Prostate gland (tissue), 2 donors: ENCODE results near the gene CUL3. TPM values are rescaled to one million over a fixed set of nuclear protein-coding genes. Genes with fewer than 3 reads are reported as not detected.

ENCODE experiments used
- DNase-seq: peaks from one replicate; pipeline ENCODE4 v3.0.0-alpha.2; 2019; ENCODE audit warnings: low spot score
- H3K27ac ChIP-seq, 2 donors: fragments of 200-600 bp; sonication (generic); 2 replicates each; pipeline ENCODE4 v1.5.1; 2017 to 2019
- H3K27me3 ChIP-seq: fragments of 200-600 bp; sonication (generic); replicated peaks from 2 replicates; pipeline ENCODE4 v1.5.1; 2019; ENCODE audit not compliant: insufficient read depth
- H3K36me3 ChIP-seq, 2 donors: fragments of 200-600 bp; sonication (generic); 1 replicate in 1 of 2; 2 replicates in 1 of 2; pipeline versions ENCODE4 v1.5.1 to v1.8.1; 2017 to 2019
- H3K4me1 ChIP-seq: fragments of 200-600 bp; sonication (generic); replicated peaks from 2 replicates; pipeline ENCODE4 v1.5.1; 2019
- H3K4me3 ChIP-seq, 2 donors: fragments of 200-600 bp; sonication (generic); 2 replicates each; pipeline ENCODE4 v1.5.1; 2017 to 2019
- H3K9me3 ChIP-seq: fragments of 200-600 bp; sonication (generic); 2 replicates; pipeline ENCODE4 v1.5.1; 2017
- CTCF ChIP-seq, 4 experiments: fragments of 200-600 bp in 2 of 4; fragments of 450-650 bp in 2 of 4; sonication (generic) in 2 of 4; IDR thresholded peaks; 1 replicate in 3 of 4; 2 replicates in 1 of 4; pipeline ENCODE4 v1.5.1; 2016 to 2019; ENCODE audit warnings: antibody characterized with exemption in 4 of 4, mild to moderate bottlenecking in 2 of 4, moderate library complexity in 2 of 4
- POLR2A ChIP-seq: fragments of 450-650 bp; IDR thresholded peaks from one replicate; pipeline ENCODE4 v1.6.1; 2016; ENCODE audit warnings: antibody characterized with exemption, mild to moderate bottlenecking
- POLR2AphosphoS5 ChIP-seq: sonication (generic); formaldehyde crosslinking; IDR thresholded peaks from one replicate; pipeline ENCODE4 v1.6.1; 2017; ENCODE audit warnings: antibody characterized with exemption
- whole genome bisulfite sequencing: methylation state at CpG from one replicate; pipeline ENCODE4 v1.1.5; 2018; 5-methylcytosine and 5-hydroxymethylcytosine counted together
- intact Hi-C: fragments of 100-400 bp; cut with DNase I; formaldehyde crosslinking; loops from one replicate; pipeline ENCODE4 v1.14.2; 2022
- total RNA-seq, 2 donors: library from RNA; depleted of rRNA; stranded (reverse); fragments of >200 nt; gene quantifications; one replicate each; pipeline ENCODE4 v1.1.0, GENCODE V29; 2016

CUL3 gene
- total RNA-seq, 2 donors from 2014 or later, result 69.2 to 90.5 TPM

- TF ChIP-seq POLR2A (no peak), CTCF (IDR thresholded peaks at IDR 0.05) (no peak), POLR2AphosphoS5 (no peak)
- Histone ChIP-seq H3K27me3 (no peaks in the 10 kb centered on the region), H3K9me3 (no peaks in the 10 kb centered on the region), H3K36me3 (no peaks in the 10 kb centered on the region), H3K4me3 (no peak overlapping the region), H3K4me1 (peaks cover 6% of the 10 kb centered on the region), H3K27ac (no peak overlapping the region)
- intact Hi-C loops, result no loop called here
- DNase-seq, result no peak
- WGBS, result 86% methylated on average over 12 of the region's 12 CpGs
Measured at GRCh38 chr2:224580248-224580647, 4.9 kb downstream of the CUL3 start.

GRCh38 chr2:224579411-224579810 lies 5.8 kb downstream of the CUL3 start:
- H3K4me1 ChIP-seq, result peaks cover 7% of the 10 kb centered on the region
- no peak for DNase-seq

GRCh38 chr2:224577541-224577940 lies 7.6 kb downstream of the CUL3 start:
- no peaks in the 10 kb centered on the region for H3K9me3 ChIP-seq
- intact Hi-C loops, result no loop called here
- DNase-seq, result no peak
- H3K27me3 ChIP-seq, result no peaks in the 10 kb centered on the region
- peaks cover 7% of the 10 kb centered on the region for H3K4me1 ChIP-seq
- H3K36me3 ChIP-seq, result no peaks in the 10 kb centered on the region
- no peak for TF ChIP-seq CTCF (IDR thresholded peaks at IDR 0.05)
- no peak for TF ChIP-seq POLR2AphosphoS5
- TF ChIP-seq POLR2A, result no peak
- H3K27ac ChIP-seq, result no peak overlapping the region
- 92% methylated on average over 2 of the region's 2 CpGs for WGBS
- no peak overlapping the region for H3K4me3 ChIP-seq

More at GRCh38 chr2:224579411-224579810, 5.8 kb downstream of the CUL3 start:
- Histone ChIP-seq H3K27me3 (no peaks in the 10 kb centered on the region), H3K9me3 (no peaks in the 10 kb centered on the region), H3K27ac (no peak overlapping the region), H3K4me3 (no peak overlapping the region), H3K36me3 (no peaks in the 10 kb centered on the region)
- TF ChIP-seq CTCF (IDR thresholded peaks at IDR 0.05) (no peak), POLR2A (no peak), POLR2AphosphoS5 (no peak)
- intact Hi-C loops, result no loop called here
- 7% methylated on average over 2 of the region's 2 CpGs for WGBS

- DNase-seq, result no peak
- TF ChIP-seq POLR2A (no peak), POLR2AphosphoS5 (no peak), CTCF (IDR thresholded peaks at IDR 0.05) (no peak)
- Histone ChIP-seq H3K4me3 (no peak overlapping the region), H3K9me3 (no peaks in the 10 kb centered on the region), H3K27me3 (no peaks in the 10 kb centered on the region), H3K36me3 (no peaks in the 10 kb centered on the region), H3K4me1 (peaks cover 7% of the 10 kb centered on the region), H3K27ac (no peak overlapping the region)
- intact Hi-C loops, result no loop called here
- WGBS, result 76% methylated on average over 5 of the region's 5 CpGs
Measured at GRCh38 chr2:224576088-224576715, 9.0 kb downstream of the CUL3 start.

GRCh38 chr2:224574423-224575084 lies 10.6 kb downstream of the CUL3 start:
- no peaks in the 10 kb centered on the region for H3K27me3 ChIP-seq
- DNase-seq, result no peak
- 48% methylated on average over 3 of the region's 3 CpGs for WGBS
- intact Hi-C loops, result no loop called here
- H3K36me3 ChIP-seq, result no peaks in the 10 kb centered on the region
- TF ChIP-seq CTCF (IDR thresholded peaks at IDR 0.05), result no peak
- no peak for TF ChIP-seq POLR2A
- TF ChIP-seq POLR2AphosphoS5, result no peak
- peaks cover 7% of the 10 kb centered on the region for H3K4me1 ChIP-seq
- no peak overlapping the region for H3K4me3 ChIP-seq
- no peaks in the 10 kb centered on the region for H3K9me3 ChIP-seq
- no peak overlapping the region for H3K27ac ChIP-seq
